Epithelial cell of proximal tubule (primary cell): ENCODE measurements around the gene PPP1R13B. TPM values are rescaled to one million over a fixed set of nuclear protein-coding genes. Genes with fewer than 3 reads are reported as not detected.
A peak's percentile ranks its signal among the peaks of the same experiment; 100 is the strongest.
"Not testable (repeated sequence)": the region's sequence is repeated elsewhere in the genome, so short reads cannot be mapped to it uniquely, and the experiment has no call there.

Experiments used
- DNase-seq: peaks from one replicate; pipeline ENCODE4 v3.0.0-alpha.2; 2011; ENCODE audit warnings: low read depth
- H3K4me3 ChIP-seq: 2 replicates; pipeline ENCODE4 v1.5.1; 2011; ENCODE audit warnings: low read depth, mild to moderate bottlenecking, low read length
- total RNA-seq: library from RNA; depleted of rRNA; stranded (reverse); fragments of >200 nt; gene quantifications from 2 replicates; pipeline ENCODE4 v1.2.3, GENCODE V29; 2015
- TF ChIP-seq, protein P1 (sequence below): conservative IDR thresholded peaks from 2 replicates; pipeline ENCODE4 v1.5.1; 2012; ENCODE audit warnings: low read depth, mild to moderate bottlenecking, low read length

The PPP1R13B gene
- total RNA-seq, 1 donor from 2014 or later: 11.1 TPM

DNA sequence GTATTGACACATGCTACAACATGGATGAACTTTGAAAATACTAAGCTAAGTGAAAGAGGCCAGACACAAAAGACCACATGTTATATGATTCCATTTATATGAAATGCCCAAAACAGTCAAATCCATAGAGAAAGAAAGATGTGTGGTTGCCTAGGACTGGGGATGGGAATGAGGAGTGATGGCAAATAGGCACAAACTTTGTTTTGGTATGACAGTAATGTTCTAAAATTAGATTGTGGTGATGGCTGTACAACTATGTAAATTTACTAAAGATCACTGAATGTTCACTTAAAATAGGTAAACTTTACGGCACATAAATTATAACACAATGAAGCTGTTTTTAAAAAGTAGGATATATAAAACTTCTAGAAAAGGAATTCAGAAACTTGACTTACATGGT is 41.7 kb downstream of the PPP1R13B start:
- no peak for DNase-seq
- TF ChIP-seq, protein P1, sequence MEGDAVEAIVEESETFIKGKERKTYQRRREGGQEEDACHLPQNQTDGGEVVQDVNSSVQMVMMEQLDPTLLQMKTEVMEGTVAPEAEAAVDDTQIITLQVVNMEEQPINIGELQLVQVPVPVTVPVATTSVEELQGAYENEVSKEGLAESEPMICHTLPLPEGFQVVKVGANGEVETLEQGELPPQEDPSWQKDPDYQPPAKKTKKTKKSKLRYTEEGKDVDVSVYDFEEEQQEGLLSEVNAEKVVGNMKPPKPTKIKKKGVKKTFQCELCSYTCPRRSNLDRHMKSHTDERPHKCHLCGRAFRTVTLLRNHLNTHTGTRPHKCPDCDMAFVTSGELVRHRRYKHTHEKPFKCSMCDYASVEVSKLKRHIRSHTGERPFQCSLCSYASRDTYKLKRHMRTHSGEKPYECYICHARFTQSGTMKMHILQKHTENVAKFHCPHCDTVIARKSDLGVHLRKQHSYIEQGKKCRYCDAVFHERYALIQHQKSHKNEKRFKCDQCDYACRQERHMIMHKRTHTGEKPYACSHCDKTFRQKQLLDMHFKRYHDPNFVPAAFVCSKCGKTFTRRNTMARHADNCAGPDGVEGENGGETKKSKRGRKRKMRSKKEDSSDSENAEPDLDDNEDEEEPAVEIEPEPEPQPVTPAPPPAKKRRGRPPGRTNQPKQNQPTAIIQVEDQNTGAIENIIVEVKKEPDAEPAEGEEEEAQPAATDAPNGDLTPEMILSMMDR: no peak
- H3K4me3 ChIP-seq: no peak overlapping the region

DNA sequence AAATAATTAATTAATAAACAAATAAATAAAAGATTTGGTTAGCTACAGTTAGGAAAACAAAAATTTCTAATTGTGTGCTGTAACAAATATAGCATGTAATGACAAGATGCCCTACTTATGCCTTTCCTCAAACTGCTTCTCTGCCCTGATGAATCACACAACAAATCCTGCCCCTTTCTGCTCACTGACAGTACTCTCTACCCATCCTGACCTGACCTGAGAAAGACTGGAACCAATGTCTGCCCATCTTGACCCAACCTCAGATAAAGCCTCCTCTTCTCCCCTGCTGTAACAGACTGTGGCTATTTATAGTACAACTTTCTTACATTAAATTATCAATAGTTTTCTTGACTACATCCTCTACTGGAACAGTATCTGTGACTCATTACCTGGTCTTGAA is 43.7 kb downstream of the PPP1R13B start:
- DNase-seq: no peak
- no peak overlapping the region for H3K4me3 ChIP-seq
- TF ChIP-seq, protein P1: no peak

DNA sequence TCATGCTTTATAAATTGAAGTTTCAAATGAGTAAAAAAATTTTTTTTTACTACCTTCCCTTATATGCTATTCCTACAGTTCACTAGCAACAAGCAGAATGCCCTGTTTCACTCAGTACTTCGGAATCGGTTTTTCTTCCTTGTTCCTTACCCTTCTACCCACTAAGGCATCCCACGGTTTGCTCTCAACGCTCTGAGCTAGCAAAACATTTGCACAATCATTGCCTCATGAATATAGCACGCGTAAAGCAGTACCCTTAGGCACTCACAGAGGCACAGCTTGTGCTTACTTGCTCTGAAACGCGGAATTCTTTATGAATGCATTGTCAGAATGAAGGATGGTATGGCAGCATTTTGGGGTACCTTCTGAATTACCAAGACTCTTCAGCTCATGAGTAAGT is 45.0 kb downstream of the PPP1R13B start:
- DNase-seq: no peak
- no peak overlapping the region for H3K4me3 ChIP-seq
- TF ChIP-seq, protein P1: no peak

DNA sequence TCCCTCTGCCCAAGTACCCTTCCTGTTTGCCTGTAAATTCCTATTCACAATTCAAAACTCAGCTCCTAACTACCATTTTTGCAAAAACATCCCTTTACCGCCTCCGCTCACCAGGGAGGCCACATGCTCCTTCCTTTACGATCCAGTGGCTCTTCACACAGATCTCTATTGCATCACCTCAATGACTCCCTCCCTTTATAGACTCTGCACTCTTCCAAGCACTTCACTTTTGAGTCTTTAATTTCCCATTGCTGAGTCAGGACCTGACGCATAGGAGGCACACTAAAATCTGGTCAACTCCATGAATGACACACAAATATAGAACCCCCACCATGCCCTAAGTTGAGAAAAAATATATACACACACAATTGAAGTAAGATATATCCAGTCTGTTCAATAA is 45.9 kb downstream of the PPP1R13B start:
- H3K4me3 ChIP-seq: no peak overlapping the region
- peak; percentile 86 for DNase-seq
- TF ChIP-seq, protein P1: no peak

DNA sequence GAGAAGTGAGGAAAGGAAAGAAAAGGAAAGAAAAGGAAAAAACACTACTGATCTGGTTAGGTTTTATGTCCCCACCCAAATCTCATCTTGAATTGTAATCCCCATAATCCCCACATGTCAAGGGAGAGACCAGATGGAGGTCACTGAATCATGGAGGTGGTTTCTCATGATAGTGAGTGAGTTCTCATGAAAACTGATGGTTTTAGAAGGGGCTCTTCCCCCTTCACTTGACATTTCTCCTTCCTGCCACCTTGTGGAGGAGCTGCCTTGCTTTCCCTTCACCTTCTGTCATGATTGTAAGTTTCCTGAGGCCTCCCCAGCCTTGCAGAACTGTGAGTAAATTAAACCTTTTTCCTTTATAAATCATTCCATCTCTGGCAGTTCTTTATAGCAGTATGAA is 54.2 kb downstream of the PPP1R13B start:
- H3K4me3 ChIP-seq, DNase-seq: not testable (repeated sequence)

DNA sequence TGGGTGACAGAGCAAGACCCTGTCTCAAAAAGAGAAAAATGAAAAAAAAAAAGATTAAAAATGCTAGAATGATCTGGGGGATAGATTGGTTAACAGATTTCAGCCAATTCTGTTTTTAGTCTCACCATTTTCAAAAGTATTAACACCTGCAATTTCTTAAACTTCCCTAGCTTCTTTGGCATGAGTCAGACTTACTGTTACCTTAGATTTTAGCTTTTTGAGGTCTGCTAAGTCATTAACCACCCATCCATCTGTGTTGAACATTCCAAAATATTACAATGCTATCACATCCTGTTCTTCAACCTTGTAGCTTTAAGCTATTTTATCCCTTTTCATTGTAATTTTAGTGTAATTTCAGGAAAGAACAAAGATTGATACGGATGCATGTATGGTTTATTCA is 59.3 kb downstream of the PPP1R13B start:
- H3K4me3 ChIP-seq: no peak overlapping the region
- TF ChIP-seq, protein P1: no peak
- no peak for DNase-seq

DNA sequence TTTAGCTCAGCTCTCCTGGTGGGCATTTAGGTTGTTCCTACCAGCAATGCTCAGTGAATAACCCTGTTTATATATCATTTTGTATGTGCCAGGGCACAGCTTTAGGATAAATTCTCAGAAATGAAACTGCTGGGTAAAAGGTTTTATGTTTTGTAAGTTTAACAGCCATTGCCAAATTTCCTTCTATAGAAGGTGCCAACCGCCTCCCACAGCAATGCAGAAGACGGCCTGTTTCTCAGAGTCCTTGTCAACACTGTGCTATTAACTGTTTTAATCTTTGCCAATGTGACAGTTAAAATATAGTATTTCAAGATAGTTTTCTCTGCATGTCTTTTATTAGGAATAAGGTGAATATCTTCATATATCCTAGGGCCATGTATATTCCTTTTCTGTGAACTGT is 65.0 kb downstream of the PPP1R13B start:
- TF ChIP-seq, protein P1: no peak
- no peak overlapping the region for H3K4me3 ChIP-seq
- DNase-seq: no peak

DNA sequence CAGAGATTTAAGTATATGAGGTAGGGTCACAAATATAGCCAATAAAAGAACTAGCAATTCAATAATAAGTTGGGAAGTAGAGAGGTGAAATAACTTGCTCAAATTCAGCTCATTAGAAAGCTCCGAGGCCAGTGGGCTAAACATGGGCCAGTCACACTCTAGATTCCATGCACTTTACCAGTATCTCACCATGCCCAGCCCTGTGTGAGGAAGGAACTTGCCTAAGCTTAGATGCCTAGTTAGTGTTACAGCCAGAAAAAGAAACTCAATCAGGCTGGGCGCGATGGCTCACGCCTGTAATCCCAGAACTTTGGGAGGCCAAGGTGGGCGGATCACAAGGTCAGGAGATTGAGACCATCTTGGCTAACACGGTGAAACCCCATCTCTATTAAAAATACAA is 71.1 kb downstream of the PPP1R13B start:
- DNase-seq: not testable (repeated sequence)

More for the DNA sequence above, 71.1 kb downstream of the PPP1R13B start:
- H3K4me3 ChIP-seq: not testable (repeated sequence)
